Activated CD4-positive, CD25-positive, alpha-beta regulatory T cell treated with anti-CD3 and anti-CD28 coated beads, Interleukin-2, amount 50 U/mL, for 24 hours (primary cell): ENCODE results near the gene MET.

Experiments
- ATAC-seq, 2 donors: fragments of 150-1000 bp; cut with Tn5 transposase; one replicate each; pipeline ENCODE4 v1.10.0; 2021; ENCODE audit warnings: mild to moderate bottlenecking in 1 of 2, moderate library complexity in 1 of 2

The MET gene

DNA sequence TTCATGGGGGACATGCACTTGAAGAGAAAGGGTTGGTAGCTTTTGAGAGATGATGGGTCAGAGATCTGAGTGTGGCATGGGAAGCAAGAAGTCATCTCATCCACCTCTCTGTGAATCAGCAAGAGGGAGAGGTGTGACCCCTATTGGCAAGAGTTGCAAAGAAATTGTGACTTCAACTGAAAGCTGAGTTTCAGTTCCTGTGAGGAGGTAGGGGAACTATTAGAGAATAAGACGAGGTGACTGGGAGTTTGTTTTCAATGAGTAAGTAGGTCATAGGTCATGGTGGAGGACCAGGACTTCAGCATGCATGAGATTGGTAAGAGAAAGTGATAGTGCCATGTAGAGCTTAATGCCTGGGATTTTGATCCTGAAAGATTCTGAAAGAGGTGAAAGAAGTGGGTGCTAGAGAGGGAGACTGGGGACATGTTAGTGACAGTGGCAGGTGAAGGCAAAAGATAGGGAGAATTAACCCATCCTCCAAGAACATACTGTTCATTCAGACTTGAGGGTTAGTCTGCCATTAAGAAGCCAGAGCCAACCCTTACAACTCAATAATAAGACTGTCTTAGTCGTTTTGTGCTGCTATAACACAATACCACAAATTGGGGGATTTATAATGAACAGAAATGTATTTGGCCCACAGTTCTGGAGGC lies 114.9 kb downstream of the MET start:
- ATAC-seq, result peak; percentile 76 to 85

GRCh38 chr7:116787881-116788280 lies 115.9 kb downstream of the MET start:
- ATAC-seq, result no peak

- no peak for ATAC-seq
Observed at GRCh38 chr7:116788572-116789197, 116.7 kb downstream of the MET start.

DNA sequence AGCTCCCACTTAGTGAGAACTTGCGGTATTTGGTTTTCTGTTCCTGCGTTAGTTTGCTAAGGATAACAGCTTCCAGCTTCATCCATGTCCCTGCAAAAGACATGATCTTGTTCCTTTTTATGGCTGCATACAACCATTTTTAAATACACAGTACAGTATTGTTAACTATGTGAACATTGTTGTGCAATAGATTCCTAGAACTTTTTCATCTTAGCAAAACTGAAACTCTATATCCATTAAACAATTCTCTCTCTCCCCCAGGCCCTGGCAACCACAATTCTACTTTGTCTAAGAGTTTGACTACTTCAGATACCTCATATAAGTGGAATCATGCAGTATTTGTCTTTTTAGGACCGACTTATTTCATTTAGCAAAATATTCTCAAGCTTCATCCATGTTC lies 118.0 kb downstream of the MET start:
- ATAC-seq, result no peak

GRCh38 chr7:116792813-116793212 lies 120.8 kb downstream of the MET start:
- ATAC-seq, result no peak

GRCh38 chr7:116793795-116794340 lies 121.9 kb downstream of the MET start:
- ATAC-seq, result no peak

DNA sequence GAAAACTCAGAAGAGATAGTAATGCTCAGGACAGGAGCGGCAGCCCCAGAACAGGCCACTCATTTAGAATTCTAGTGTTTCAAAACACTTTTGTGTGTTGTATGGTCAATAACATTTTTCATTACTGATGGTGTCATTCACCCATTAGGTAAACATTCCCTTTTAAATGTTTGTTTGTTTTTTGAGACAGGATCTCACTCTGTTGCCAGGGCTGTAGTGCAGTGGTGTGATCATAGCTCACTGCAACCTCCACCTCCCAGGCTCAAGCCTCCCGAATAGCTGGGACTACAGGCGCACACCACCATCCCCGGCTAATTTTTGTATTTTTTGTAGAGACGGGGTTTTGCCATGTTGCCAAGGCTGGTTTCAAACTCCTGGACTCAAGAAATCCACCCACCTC lies 124.5 kb downstream of the MET start:
- no peak for ATAC-seq

DNA sequence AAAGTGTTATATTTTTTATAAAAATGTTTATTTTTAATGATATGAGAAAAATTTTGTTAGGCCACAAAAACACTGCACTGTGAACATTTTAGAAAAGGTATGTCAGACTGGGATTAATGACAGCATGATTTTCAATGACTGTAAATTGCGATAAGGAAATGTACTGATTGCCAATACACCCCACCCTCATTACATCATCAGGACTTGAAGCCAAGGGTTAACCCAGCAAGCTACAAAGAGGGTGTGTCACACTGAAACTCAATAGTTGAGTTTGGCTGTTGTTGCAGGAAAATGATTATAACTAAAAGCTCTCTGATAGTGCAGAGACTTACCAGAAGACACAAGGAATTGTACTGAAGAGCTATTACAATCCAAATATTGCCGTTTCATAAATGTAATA lies 125.6 kb downstream of the MET start:
- ATAC-seq, result no peak

GRCh38 chr7:116798232-116798631 lies 126.2 kb downstream of the MET start:
- ATAC-seq, result no peak

DNA sequence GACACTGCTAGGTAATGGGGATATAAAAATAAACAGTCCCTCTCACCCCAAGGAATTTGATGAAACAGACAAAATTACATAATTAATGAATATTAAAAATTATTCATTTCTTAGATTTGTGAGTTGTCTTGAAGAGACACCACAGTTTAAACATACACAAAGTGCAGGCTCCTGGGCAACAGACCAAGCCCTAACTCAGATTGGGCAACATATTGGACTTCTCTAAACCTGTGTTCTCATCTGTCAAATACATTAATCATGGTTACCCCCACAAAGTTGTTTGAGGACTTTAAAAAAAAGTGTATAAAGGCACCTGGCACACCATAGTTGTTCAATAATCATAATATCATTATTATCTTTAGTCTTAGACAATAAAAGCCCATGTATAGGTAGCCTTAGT lies 127.9 kb downstream of the MET start:
- no peak for ATAC-seq

DNA sequence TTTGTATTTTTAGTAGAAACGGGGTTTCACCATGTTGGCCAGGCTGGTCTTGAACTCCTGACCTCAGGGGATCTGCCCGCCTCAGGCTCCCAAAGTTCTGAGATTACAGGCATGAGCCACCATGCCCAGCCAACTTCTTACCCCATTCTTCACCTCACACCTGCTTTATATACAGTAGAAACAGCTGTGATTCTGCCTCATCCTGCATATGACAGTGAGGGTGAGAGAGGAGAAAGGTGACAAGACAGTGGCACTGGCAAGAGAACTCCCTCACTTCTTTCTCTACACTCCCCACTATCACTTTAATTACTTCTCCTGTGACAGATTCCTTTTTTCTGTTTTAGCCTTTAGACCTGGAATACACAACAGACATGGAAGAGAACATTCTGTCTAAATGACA lies 128.6 kb downstream of the MET start:
- peak in 1 of 2 donors; percentile 33 for ATAC-seq

- peak; percentile 61 to 65 for ATAC-seq
Observed at GRCh38 chr7:116801092-116801710, 129.2 kb downstream of the MET start.

DNA sequence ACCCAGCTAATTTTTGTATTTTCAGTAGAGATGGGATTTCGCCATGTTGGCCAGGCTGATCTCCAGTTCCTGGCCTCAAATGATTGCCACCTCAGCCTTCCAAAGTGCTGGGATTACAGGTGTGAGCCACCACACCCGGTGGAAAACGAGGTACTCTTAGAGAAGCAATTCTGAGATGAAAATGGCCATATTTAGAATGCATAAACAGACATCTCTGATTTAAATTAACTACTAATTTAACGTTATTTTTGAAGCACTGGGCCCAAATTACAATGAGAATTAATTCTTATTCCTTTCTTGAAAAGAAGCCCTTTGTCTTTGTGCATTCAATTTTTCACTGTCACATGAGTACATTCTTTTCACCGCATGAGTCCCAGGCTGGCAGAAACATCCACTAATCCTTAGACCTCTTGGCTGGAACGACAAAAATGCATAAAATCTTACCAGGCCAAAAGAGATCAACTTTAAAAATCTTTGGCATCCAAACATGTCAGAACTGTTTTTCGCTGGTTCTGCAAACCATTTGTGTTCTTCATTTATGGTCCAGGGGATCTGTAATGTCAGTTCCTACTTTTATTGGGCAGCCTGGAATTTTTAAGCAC lies 130.2 kb downstream of the MET start:
- no peak for ATAC-seq

GRCh38 chr7:116802746-116803152 lies 130.8 kb downstream of the MET start:
- peak; percentile 74 to 76 for ATAC-seq

- ATAC-seq, result no peak
Observed at GRCh38 chr7:116804471-116804870, 132.5 kb downstream of the MET start.

- ATAC-seq, result no peak
Observed at GRCh38 chr7:116805100-116805544, 133.1 kb downstream of the MET start.

GRCh38 chr7:116806046-116806944 lies 134.3 kb downstream of the MET start:
- no peak for ATAC-seq

DNA sequence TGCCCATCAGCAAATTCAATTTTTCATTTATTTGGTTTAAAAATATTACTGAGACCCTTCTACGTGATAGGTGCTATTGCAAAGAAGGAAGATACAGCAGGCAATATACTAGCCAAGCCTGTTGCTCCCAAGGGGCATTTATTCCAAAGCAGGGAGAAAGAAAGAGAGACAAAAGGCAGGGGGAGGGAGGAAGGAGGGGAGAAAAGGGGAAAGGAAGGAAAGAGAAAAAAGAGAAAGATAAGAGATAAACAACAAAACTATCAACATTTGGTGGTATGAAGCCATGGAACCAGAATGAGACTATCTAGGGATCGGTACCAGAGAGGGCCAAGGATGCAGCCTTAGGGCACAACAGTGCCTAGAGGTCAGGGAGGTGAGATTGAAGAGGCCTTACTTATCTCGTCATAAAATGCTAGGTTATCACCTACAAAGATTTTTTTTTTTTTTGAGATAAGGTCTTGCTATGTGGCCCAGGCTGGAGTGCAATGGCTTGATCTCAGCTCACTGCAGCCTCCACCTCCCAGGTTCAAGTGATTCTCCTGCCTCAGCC lies 135.1 kb downstream of the MET start:
- no peak for ATAC-seq

- peak in 1 of 2 donors; percentile 68 for ATAC-seq
Observed at GRCh38 chr7:116809636-116810266, 137.8 kb downstream of the MET start.

GRCh38 chr7:116810267-116811116 lies 138.5 kb downstream of the MET start:
- ATAC-seq, result no peak

DNA sequence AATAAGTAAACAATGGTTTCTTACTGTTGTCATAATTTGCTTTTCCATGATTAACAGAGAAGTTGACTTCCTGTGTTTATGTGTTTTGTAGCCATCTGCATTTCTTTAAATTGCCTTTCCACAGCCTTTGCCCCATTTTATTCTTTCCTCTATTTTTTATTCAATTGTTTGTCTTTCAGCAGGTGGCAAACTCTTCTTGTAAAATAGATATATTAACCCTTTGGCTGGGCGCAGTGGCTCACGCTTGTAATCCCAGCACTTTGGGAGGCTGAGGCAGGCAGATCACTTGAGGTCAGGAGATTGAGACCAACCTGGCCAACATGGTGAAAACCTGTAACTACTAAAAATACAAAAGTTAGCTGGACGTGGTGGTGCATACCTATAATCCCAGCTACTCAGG lies 139.8 kb downstream of the MET start:
- ATAC-seq, result no peak
